K562 (cell line): ENCODE measurements around the gene LGR6. TPM values are rescaled to one million over a fixed set of nuclear protein-coding genes. Genes with fewer than 3 reads are reported as not detected.

Source experiments
- ATAC-seq: fragments of 200-7000 bp; cut with Tn5 transposase; 3 replicates; pipeline ENCODE4 v1.9.1; 2020; ENCODE audit warnings: moderate library complexity
- BruUV-seq: library from RNA; stranded (reverse); fragments of 400-500 nt; replicated peaks from 2 replicates; lab custom pipeline; 2021; lab: Mats Ljungman, UMichigan
- CTCF ChIA-PET: fragments of 300-600 bp; formaldehyde crosslinking; extraction: SDS; loops from one replicate; lab custom pipeline; 2021; ENCODE audit warnings: low intra/inter-chr PET ratio; lab: Yijun Ruan, JAX
- POLR2A ChIA-PET: fragments of 300-600, 350-650 bp; sonication (Branson Sonifier 250); formaldehyde crosslinking; extraction: SDS; loops from one replicate; lab custom pipeline; 2021; ENCODE audit warnings: antibody characterized with exemption, inconsistent platforms; lab: Yijun Ruan, JAX
- DNase-seq, 4 experiments: peaks; one replicate each; pipeline versions ENCODE4 v3.0.0 to v3.0.0-alpha.2; 2011 to 2018; ENCODE audit warnings: low spot score in 3 of 4, mixed read lengths in 3 of 4; ENCODE audit errors: extremely low read depth in 1 of 4
- FAIRE-seq: peaks from 2 replicates; lab custom pipeline; 2011; peaks lifted over from hg19 to GRCh38; lab: Jason Lieb, UNC
- H2AFZ ChIP-seq: 2 replicates; pipeline ENCODE4 v1.6.0; 2011; ENCODE audit warnings: low read depth, low read length, control low read depth, inconsistent platforms
- H3K27ac ChIP-seq: fragments of 200-600 bp; 3 replicates; pipeline ENCODE4 v1.8.0; 2011; ENCODE audit warnings: low read depth, mild to moderate bottlenecking, control low read depth, inconsistent platforms, low read length, moderate library complexity, mixed read lengths; ENCODE audit errors: extremely low read depth
- H3K27me3 ChIP-seq, 2 experiments: fragments of 300-600 bp in 1 of 2; 2 replicates in 1 of 2; 3 replicates in 1 of 2; pipeline versions ENCODE4 v1.6.0 to v1.8.0; 2011; ENCODE audit warnings: inconsistent platforms in 2 of 2, low read length in 2 of 2, mild to moderate bottlenecking in 1 of 2, mixed read lengths in 1 of 2, moderate library complexity in 1 of 2; ENCODE audit not compliant: control insufficient read depth in 2 of 2, insufficient read depth in 2 of 2
- H3K36me3 ChIP-seq: fragments of 300-600 bp; 3 replicates; pipeline ENCODE4 v1.8.0; 2011; ENCODE audit warnings: mild to moderate bottlenecking, low read length, inconsistent platforms; ENCODE audit not compliant: control insufficient read depth, insufficient read depth
- H3K4me1 ChIP-seq, 2 experiments: fragments of 200-600 bp in 1 of 2; replicated peaks in 1 of 2; 2 replicates in 1 of 2; 3 replicates in 1 of 2; pipeline versions ENCODE4 v1.5.1 to v1.8.0; 2011; ENCODE audit warnings: inconsistent platforms in 2 of 2, low read length in 2 of 2, mild to moderate bottlenecking in 1 of 2, mixed read lengths in 1 of 2, moderate library complexity in 1 of 2; ENCODE audit not compliant: control insufficient read depth in 2 of 2, insufficient read depth in 2 of 2
- H3K4me2 ChIP-seq: 2 replicates; pipeline ENCODE4 v1.6.1; 2011; ENCODE audit warnings: low read length, control low read depth, inconsistent platforms, mixed read lengths; ENCODE audit not compliant: insufficient read depth
- H3K4me3 ChIP-seq: fragments of 200-600 bp; sonication (generic), shearing (Covaris generic); 2 replicates; pipeline ENCODE4 v1.5.1; 2016; ENCODE audit warnings: control low read depth, inconsistent platforms
- H3K79me2 ChIP-seq: fragments of 200-600 bp; 3 replicates; pipeline ENCODE4 v1.8.0; 2011; ENCODE audit warnings: low read length, inconsistent platforms; ENCODE audit not compliant: control insufficient read depth, insufficient read depth
- H3K9ac ChIP-seq, 2 experiments: 2 replicates each; pipeline versions ENCODE4 v1.6.0 to v1.6.1; 2011; ENCODE audit warnings: low read depth in 2 of 2, low read length in 2 of 2, control low read depth in 1 of 2, inconsistent platforms in 1 of 2, mild to moderate bottlenecking in 1 of 2, mixed read lengths in 1 of 2; ENCODE audit not compliant: insufficient read depth in 1 of 2
- H3K9me1 ChIP-seq: one replicate; pipeline ENCODE4 v1.6.0; 2011; ENCODE audit warnings: inconsistent platforms, mild to moderate bottlenecking, low read length, moderate library complexity; ENCODE audit not compliant: control insufficient read depth, insufficient read depth
- H3K9me3 ChIP-seq: replicated peaks from 2 replicates; pipeline ENCODE4 v1.5.1; 2011; ENCODE audit warnings: low read depth, low read length, inconsistent platforms; ENCODE audit not compliant: control insufficient read depth, insufficient read depth
- H4K20me1 ChIP-seq: replicated peaks from 2 replicates; pipeline ENCODE4 v1.6.1; 2011; ENCODE audit warnings: low read length, inconsistent platforms, mixed read lengths; ENCODE audit not compliant: control insufficient read depth, insufficient read depth
- C11orf30 ChIP-seq: fragments of 450-650 bp; IDR thresholded peaks from 2 replicates; pipeline ENCODE4 v1.6.1; 2016; ENCODE audit warnings: low read depth, mild to moderate bottlenecking
- GMEB1 ChIP-seq: fragments of 250-450 bp; sonication (Bioruptor Pico); IDR thresholded peaks from 2 replicates; pipeline ENCODE4 v1.4.0; 2020; ENCODE audit warnings: mild to moderate bottlenecking
- KDM4B ChIP-seq, 2 experiments: fragments of 450-650 bp in 1 of 2; sonication (generic) in 1 of 2; IDR thresholded peaks; 2 replicates each; pipeline ENCODE4 v1.6.1; 2016 to 2017; ENCODE audit warnings: borderline replicate concordance in 2 of 2, antibody characterized with exemption in 1 of 2, low read depth in 1 of 2, mild to moderate bottlenecking in 1 of 2
- MAFF ChIP-seq: IDR thresholded peaks from 2 replicates; pipeline ENCODE4 v1.6.1; 2012; ENCODE audit warnings: low read length, improper control_type of control experiment
- MAFG ChIP-seq: fragments of 450-650 bp; conservative IDR thresholded peaks from 2 replicates; pipeline ENCODE4 v1.6.1; 2016; ENCODE audit warnings: missing genetic modification characterization, missing compliant biosample characterization
- MXI1 ChIP-seq: IDR thresholded peaks from 2 replicates; pipeline ENCODE4 v1.6.1; 2011; ENCODE audit warnings: low read depth, mild to moderate bottlenecking, improper control_type of control experiment, low read length
- NFE2 ChIP-seq: IDR thresholded peaks from 2 replicates; pipeline ENCODE4 v1.6.1; 2014; ENCODE audit warnings: antibody characterized with exemption, low read depth
- PTBP1 ChIP-seq: fragments of 200-400 bp; formaldehyde crosslinking; IDR thresholded peaks from 2 replicates; pipeline ENCODE4 v1.6.1; 2017; ENCODE audit warnings: low read depth, low read length
- PTRF ChIP-seq: fragments of 450-650 bp; IDR thresholded peaks from 2 replicates; pipeline ENCODE4 v1.6.1; 2016; ENCODE audit warnings: mild to moderate bottlenecking, missing genetic modification characterization, missing compliant biosample characterization
- ZFP1 ChIP-seq: fragments of 450-650 bp; formaldehyde crosslinking; IDR thresholded peaks from 2 replicates; pipeline ENCODE4 v1.4.0; 2020; ENCODE audit warnings: mild to moderate bottlenecking, mixed read lengths
- ZNF263 ChIP-seq: sonication (generic); formaldehyde crosslinking; IDR thresholded peaks from 2 replicates; pipeline ENCODE4 v1.8.0; 2022; ENCODE audit warnings: mild to moderate bottlenecking, missing genetic modification reagents, borderline replicate concordance
- ZNF316 ChIP-seq: fragments of 450-650 bp; IDR thresholded peaks from 2 replicates; pipeline ENCODE4 v1.6.1; 2016
- WGBS: fragments of 100-300 bp; shearing (Covaris generic); methylation state at CpG from one replicate; pipeline ENCODE4 v1.1.6; 2016; ENCODE audit warnings: low coverage, mixed read lengths; ENCODE audit not compliant: insufficient coverage; ENCODE audit errors: missing lambda C conversion rate; 5-methylcytosine and 5-hydroxymethylcytosine counted together
- in situ Hi-C: fragments of 300-500 bp; cut with MboI; formaldehyde crosslinking; loops from 4 replicates; pipeline ENCODE4 v1.15.0; 2018; ENCODE audit warnings: inconsistent platforms, mixed read lengths
- intact Hi-C: fragments of 100-400 bp; cut with micrococcal nuclease; formaldehyde crosslinking; loops from 2 replicates; pipeline ENCODE4 v1.14.2; 2022
- polyA plus RNA-seq, 8 experiments: library from polyadenylated mRNA; depleted of rRNA in 4 of 8; stranded (reverse) in 5 of 8; unstranded in 3 of 8; fragments of >200 nt; fragmentation: Nextera tagmentation in 2 of 8; fragmentation: Illumina TruSeq in 1 of 8; extraction: Ambion mirVana in 2 of 8; extraction: Trizol in 1 of 8; gene quantifications; 2 replicates each; pipeline versions ENCODE4 v1.2.1 to v1.2.3, GENCODE V29; 2011 to 2014; ENCODE audit warnings: inconsistent platforms in 1 of 8, missing spikeins in 1 of 8
- total RNA-seq, 7 experiments: library from RNA; depleted of rRNA in 6 of 7; stranded (reverse); fragments of >200 nt in 6 of 7; fragmentation: Illumina TruSeq in 2 of 7; extraction: Trizol in 2 of 7; gene quantifications; 2 replicates each; pipeline versions ENCODE4 v1.2.1 to v1.2.3, GENCODE V29; 2011 to 2021; ENCODE audit warnings: low replicate concordance in 1 of 7

LGR6 gene
- total and polyA plus RNA-seq, 9 of the 15 experiments (the other 6 are each of a cell fraction or from before 2014, with no cell fraction given): 0.01 to 0.54 (median 0.17) TPM; not detected in 1

GRCh38 chr1:202280595-202280994, 87.0 kb downstream of the LGR6 start (continued):
- TF ChIP-seq PTBP1 (no peak), PTRF (tag) (no peak), GMEB1 (CRISPR knock-in tag) (no peak), MXI1 (no peak), MAFF (no peak), ZFP1 (no peak), KDM4B (IDR thresholded peaks at IDR 0.05; ENCODE audit: borderline replicate concordance in 2 of 2, low read depth in 1 of 2) (no peak)
- TF ChIP-seq, all 486 proteins: peak for 0

- DNase-seq (no peak), ATAC-seq (no peak), FAIRE-seq (no peak)
- H3K9me1 ChIP-seq: no peaks in the 10 kb centered on the region
- no peak overlapping the region for H3K4me3 ChIP-seq
- ChIA-PET POLR2A (interaction anchor here (0.6 to 1.3 kb wide), 8 partner anchors 9 to 342 kb away, joined by 3 to 5 read pairs (median 3); no protein-coding TSS in a partner anchor), CTCF (no interaction called here)
- H3K9me3 ChIP-seq: no peaks in the 10 kb centered on the region
- intact Hi-C loops (no loop called here), in situ Hi-C loops (no loop called here)
- no TSS peak for BruUV-seq
- H3K79me2 ChIP-seq: no peaks in the 10 kb centered on the region
- H4K20me1 ChIP-seq: peaks cover 4% of the 10 kb centered on the region; the same call in 1 of the 2 replicates
- no peaks in the 10 kb centered on the region for H3K36me3 ChIP-seq
- WGBS: 3% methylated on average over 5 of the region's 5 CpGs
- TF ChIP-seq NFE2: 0 out of 2 replicates have a peak, but pooled peaks have one; percentile 15
- TF ChIP-seq C11orf30: peak; percentile 53
- no peak for TF ChIP-seq ZNF263 (CRISPR knock-in tag)
- 0 out of 2 replicates have a peak, but pooled peaks have one; percentile 11 for TF ChIP-seq MAFG (tag)
- 0 out of 2 replicates have a peak, but pooled peaks have one; percentile 29 for TF ChIP-seq ZNF316
- no peak overlapping the region for H3K4me2 ChIP-seq
- H3K4me1 ChIP-seq: no peaks in the 10 kb centered on the region
- peaks cover 26 to 70% of the 10 kb centered on the region in 2 experiments for H3K27me3 ChIP-seq
- H3K27ac ChIP-seq: no peak overlapping the region
- 0 out of 4 replicates have a peak overlapping the region, but pooled peaks of 1 of the 2 experiments have one; percentile 17 for H3K9ac ChIP-seq
- H2AFZ ChIP-seq: no peak overlapping the region
Measured at GRCh38 chr1:202281316-202282024, 87.9 kb downstream of the LGR6 start.
